Liver (tissue), 9 donors: ENCODE results near the gene OPN1MW. TPM values are rescaled to one million over a fixed set of nuclear protein-coding genes. Genes with fewer than 3 reads are reported as not detected.
"Not testable (repeated sequence)": the region's sequence is repeated elsewhere in the genome, so short reads cannot be mapped to it uniquely, and the experiment has no call there.

Experiments
- DNase-seq: peaks from one replicate; pipeline ENCODE4 v3.0.0-alpha.2; 2017; ENCODE audit warnings: low spot score
- H3K27ac ChIP-seq, 2 donors: one replicate each; pipeline ENCODE4 v1.7.0; 2013; ENCODE audit warnings: inconsistent platforms in 2 of 2, low read length in 2 of 2, control low read depth in 1 of 2, low read depth in 1 of 2, mild to moderate bottlenecking in 1 of 2
- H3K27me3 ChIP-seq, 4 donors: one replicate each; pipeline versions ENCODE4 v1.6.1 to v1.7.0; 2013; ENCODE audit warnings: low read length in 3 of 4, inconsistent platforms in 1 of 4, mild to moderate bottlenecking in 1 of 4, moderate library complexity in 1 of 4; ENCODE audit not compliant: control insufficient read depth in 4 of 4, insufficient read depth in 4 of 4
- H3K36me3 ChIP-seq, 4 donors: one replicate each; pipeline versions ENCODE4 v1.6.1 to v1.7.0; 2013; ENCODE audit warnings: low read length in 3 of 4, mild to moderate bottlenecking in 3 of 4, low read depth in 1 of 4, moderate library complexity in 1 of 4; ENCODE audit not compliant: control insufficient read depth in 4 of 4, insufficient read depth in 3 of 4
- H3K4me1 ChIP-seq, 4 donors: one replicate each; pipeline versions ENCODE4 v1.6.1 to v1.7.0; 2013; ENCODE audit warnings: low read length in 3 of 4, mild to moderate bottlenecking in 3 of 4, moderate library complexity in 1 of 4; ENCODE audit not compliant: control insufficient read depth in 4 of 4, insufficient read depth in 4 of 4
- H3K4me3 ChIP-seq, 3 donors: one replicate each; pipeline versions ENCODE4 v1.6.1 to v1.7.0; 2013; ENCODE audit warnings: low read length in 3 of 3, control low read depth in 1 of 3, low read depth in 1 of 3, mild to moderate bottlenecking in 1 of 3
- H3K9ac ChIP-seq, 2 donors: one replicate each; pipeline ENCODE4 v1.7.0; 2013; ENCODE audit warnings: low read length in 2 of 2, mild to moderate bottlenecking in 2 of 2, moderate library complexity in 2 of 2, control low read depth in 1 of 2, low read depth in 1 of 2
- H3K9me3 ChIP-seq, 4 donors: one replicate each; pipeline versions ENCODE4 v1.6.1 to v1.7.0; 2013; ENCODE audit warnings: low read length in 3 of 4; ENCODE audit not compliant: control insufficient read depth in 4 of 4
- WGBS: extraction: QIAGEN DNeasy Blood & Tissue Kit; methylation state at CpG from one replicate; pipeline ENCODE4 v1.1.7; 2013; 5-methylcytosine and 5-hydroxymethylcytosine counted together
- polyA plus RNA-seq, 2 donors: library from polyadenylated mRNA; stranded (reverse) in 1 of 2; unstranded in 1 of 2; fragments of 200-250 nt in 1 of 2; fragments of >200 nt in 1 of 2; fragmentation: Nextera tagmentation in 1 of 2; extraction: Ambion mirVana in 1 of 2; gene quantifications; one replicate each; pipeline versions ENCODE4 v1.2.1 to v1.2.3, GENCODE V29; 2013 to 2015
- total RNA-seq, 2 donors: library from RNA; depleted of rRNA; stranded (reverse); fragments of >200 nt; gene quantifications; one replicate each; pipeline ENCODE4 v1.2.3, GENCODE V29; 2014
- donor health status: healthy.
- donor health status: healthy.
- donor health status: healthy.
- donor health status: healthy.
- donor health status: healthy.

OPN1MW gene
- total and polyA plus RNA-seq, 4 donors: not detected

DNA sequence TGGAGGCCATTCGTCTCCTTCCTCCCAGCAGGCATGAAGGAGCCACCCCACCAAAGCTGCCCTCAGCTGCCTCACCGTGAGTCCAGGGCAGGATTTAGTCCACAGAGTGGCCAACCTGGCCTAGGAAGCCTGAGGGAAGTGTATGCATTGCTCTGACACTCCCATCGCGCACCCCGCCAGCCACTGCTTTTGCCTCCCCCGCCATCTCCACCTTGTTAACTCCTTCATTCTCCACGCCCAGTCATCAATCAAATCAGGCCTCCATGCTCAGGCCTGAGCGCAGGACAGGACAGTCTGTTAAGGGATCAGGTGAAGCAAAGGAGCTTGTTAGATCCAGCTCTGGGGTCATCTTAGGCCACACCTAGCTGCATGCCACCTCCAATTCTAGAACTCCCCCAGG lies 10.4 kb downstream of the OPN1MW start:
- not testable (repeated sequence) for H3K36me3 ChIP-seq, H3K9ac ChIP-seq, DNase-seq, H3K27me3 ChIP-seq, H3K9me3 ChIP-seq, H3K4me1 ChIP-seq, H3K4me3 ChIP-seq, H3K27ac ChIP-seq
- no CpG with 5 or more reads among the region's 8 CpGs for WGBS

GRCh38 chrX:154194316-154194715 lies 11.9 kb downstream of the OPN1MW start:
- not testable (repeated sequence) for DNase-seq, H3K4me3 ChIP-seq, H3K9me3 ChIP-seq, H3K27me3 ChIP-seq, H3K4me1 ChIP-seq, H3K36me3 ChIP-seq, H3K27ac ChIP-seq, H3K9ac ChIP-seq
- WGBS: no CpG with 5 or more reads among the region's 2 CpGs

- not testable (repeated sequence) for H3K27ac ChIP-seq, H3K9me3 ChIP-seq, DNase-seq, H3K4me3 ChIP-seq, H3K36me3 ChIP-seq, H3K27me3 ChIP-seq, H3K4me1 ChIP-seq, H3K9ac ChIP-seq
- WGBS: no CpG with 5 or more reads among the region's 15 CpGs
These were observed 14.1 kb downstream of the OPN1MW start for GRCh38 chrX:154196466-154196865.

GRCh38 chrX:154209670-154210418 lies 27.4 kb downstream of the OPN1MW start:
- not testable (repeated sequence) for H3K4me1 ChIP-seq, DNase-seq, H3K9ac ChIP-seq, H3K4me3 ChIP-seq, H3K27ac ChIP-seq, H3K36me3 ChIP-seq, H3K9me3 ChIP-seq, H3K27me3 ChIP-seq
- WGBS: no CpG with 5 or more reads among the region's 21 CpGs

DNA sequence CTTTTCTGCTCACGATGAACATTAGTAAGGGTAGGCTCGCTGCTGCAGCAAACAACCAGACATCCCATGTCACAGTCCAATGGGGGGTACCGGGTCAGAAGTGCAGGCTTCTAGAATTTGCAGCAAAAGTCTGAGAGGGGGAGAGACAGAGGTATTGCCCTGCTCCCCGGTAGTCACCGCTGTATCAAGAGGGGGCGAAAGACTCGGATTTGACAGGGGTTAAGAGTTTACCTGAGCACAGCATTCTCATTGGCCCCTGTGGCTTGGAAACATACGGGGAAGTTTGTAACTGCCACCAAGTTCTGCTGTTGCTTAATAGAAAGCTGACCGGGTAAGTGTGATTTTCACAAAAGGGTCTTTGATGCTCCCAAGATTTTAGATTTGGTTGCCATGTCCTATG lies 28.7 kb downstream of the OPN1MW start:
- not testable (repeated sequence) for H3K9ac ChIP-seq

DNA sequence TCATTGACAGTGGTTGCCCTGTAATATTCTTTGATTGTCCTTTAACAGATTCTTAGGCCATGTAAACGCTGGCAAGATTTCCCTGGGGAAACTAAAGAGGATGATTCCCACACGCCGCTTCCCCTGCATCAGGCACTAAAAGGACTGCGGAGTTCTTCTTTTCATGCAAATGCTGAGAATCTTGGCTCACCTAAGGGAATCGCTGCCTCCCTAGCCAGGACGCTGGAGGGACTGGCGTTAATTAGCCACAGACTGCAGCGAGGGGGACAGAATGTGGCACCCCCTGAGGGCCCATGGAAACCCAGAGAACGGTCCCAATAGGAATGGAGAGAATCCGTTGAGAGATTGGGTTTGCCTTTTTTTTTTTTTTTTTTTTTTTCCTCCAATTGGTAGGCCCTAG lies 29.1 kb downstream of the OPN1MW start:
- not testable (repeated sequence) for DNase-seq, H3K36me3 ChIP-seq, H3K9ac ChIP-seq, H3K27me3 ChIP-seq, H3K27ac ChIP-seq, H3K4me1 ChIP-seq, H3K4me3 ChIP-seq, H3K9me3 ChIP-seq
- WGBS: no CpG with 5 or more reads among the region's 10 CpGs

More for the DNA sequence above, 28.7 kb downstream of the OPN1MW start:
- H3K27me3 ChIP-seq, H3K4me3 ChIP-seq, H3K36me3 ChIP-seq, H3K27ac ChIP-seq, H3K9me3 ChIP-seq, DNase-seq, H3K4me1 ChIP-seq: not testable (repeated sequence)
- WGBS: 75% methylated on average over 5 of the region's 9 CpGs

DNA sequence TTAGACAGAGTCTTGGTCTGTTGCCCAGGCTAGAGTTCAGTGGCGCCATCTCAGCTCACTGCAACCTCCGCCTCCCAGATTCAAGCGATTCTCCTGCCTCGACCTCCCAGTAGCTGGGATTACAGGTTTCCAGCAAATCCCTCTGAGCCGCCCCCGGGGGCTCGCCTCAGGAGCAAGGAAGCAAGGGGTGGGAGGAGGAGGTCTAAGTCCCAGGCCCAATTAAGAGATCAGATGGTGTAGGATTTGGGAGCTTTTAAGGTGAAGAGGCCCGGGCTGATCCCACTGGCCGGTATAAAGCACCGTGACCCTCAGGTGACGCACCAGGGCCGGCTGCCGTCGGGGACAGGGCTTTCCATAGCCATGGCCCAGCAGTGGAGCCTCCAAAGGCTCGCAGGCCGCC lies 37.1 kb downstream of the OPN1MW start, which contains the start of gene OPN1MW2:
TSS of gene OPN1MW2 (plus strand) at position 301 of the 400 bp plus-strand sequence. CDS start at position 361, 60 bp downstream.
- not testable (repeated sequence) for H3K27ac ChIP-seq, H3K9ac ChIP-seq, H3K4me3 ChIP-seq, DNase-seq, H3K4me1 ChIP-seq, H3K36me3 ChIP-seq, H3K9me3 ChIP-seq, H3K27me3 ChIP-seq
- WGBS: no CpG with 5 or more reads among the region's 16 CpGs

- H3K9ac ChIP-seq, H3K9me3 ChIP-seq, H3K27ac ChIP-seq, H3K36me3 ChIP-seq, H3K4me3 ChIP-seq, DNase-seq, H3K27me3 ChIP-seq, H3K4me1 ChIP-seq: not testable (repeated sequence)
- WGBS: no CpG with 5 or more reads among the region's 6 CpGs
These were observed 42.9 kb downstream of the OPN1MW start for GRCh38 chrX:154225292-154225691.
